ENCODE results near the gene COL4A4.

GRCh38 chr2:226979004-226979403, 185.0 kb downstream of the COL4A4 start:
- TF ChIP-seq POLR2A (IDR thresholded peaks at IDR 0.05; ENCODE audit: low read depth) = no peak
- no peak for TF ChIP-seq CTCF (IDR thresholded peaks at IDR 0.05)
- no peak for TF ChIP-seq POLR2AphosphoS5 (IDR thresholded peaks at IDR 0.05)

Data from esophagus muscularis mucosa (tissue), 3 donors.